GM21619 (cell line): ENCODE data around the gene ATXN7L3.

ENCODE experiments used
- ATAC-seq: cut with Tn5 transposase; IDR thresholded peaks from one replicate; pipeline ENCODE4 v1.9.1; 2021; ENCODE audit not compliant: unreplicated experiment

The ATXN7L3 gene

DNA sequence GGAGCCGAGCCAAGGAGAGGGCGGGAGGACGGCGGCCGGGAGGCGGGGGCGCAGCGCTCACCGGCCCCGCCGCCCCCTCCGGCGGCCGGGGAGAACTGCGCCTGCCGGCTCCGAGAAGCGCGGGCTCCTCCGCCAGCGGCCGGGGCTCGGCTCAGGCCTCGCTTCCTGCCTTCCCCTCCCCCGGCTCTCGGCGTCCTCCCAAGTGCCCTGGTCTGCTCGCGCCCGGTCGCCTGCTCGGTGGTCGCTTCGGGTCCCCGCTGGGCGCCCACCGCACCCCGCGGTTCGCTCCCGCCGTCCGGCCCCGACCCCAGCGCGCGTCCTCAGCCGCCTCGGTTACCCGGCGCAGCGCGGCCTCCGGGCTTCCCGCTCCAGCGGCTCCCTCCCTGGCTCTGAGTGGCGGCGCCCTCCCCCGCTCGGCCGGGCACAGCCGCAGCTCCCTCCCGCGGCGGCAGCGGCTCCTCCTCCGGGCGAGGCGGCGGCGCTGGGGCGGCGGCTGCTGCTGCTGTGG, 19.5 kb upstream of the ATXN7L3 start:
- peak; percentile 29 for ATAC-seq

GRCh38 chr17:44218344-44219107, 18.8 kb upstream of the ATXN7L3 start:
- ATAC-seq = peak; percentile 27

GRCh38 chr17:44217738-44218343, 18.2 kb upstream of the ATXN7L3 start:
- no peak for ATAC-seq

- no peak for ATAC-seq
These were observed 17.0 kb upstream of the ATXN7L3 start for GRCh38 chr17:44216694-44217093.

- no peak for ATAC-seq
These were observed 16.5 kb upstream of the ATXN7L3 start for GRCh38 chr17:44216173-44216572.

DNA sequence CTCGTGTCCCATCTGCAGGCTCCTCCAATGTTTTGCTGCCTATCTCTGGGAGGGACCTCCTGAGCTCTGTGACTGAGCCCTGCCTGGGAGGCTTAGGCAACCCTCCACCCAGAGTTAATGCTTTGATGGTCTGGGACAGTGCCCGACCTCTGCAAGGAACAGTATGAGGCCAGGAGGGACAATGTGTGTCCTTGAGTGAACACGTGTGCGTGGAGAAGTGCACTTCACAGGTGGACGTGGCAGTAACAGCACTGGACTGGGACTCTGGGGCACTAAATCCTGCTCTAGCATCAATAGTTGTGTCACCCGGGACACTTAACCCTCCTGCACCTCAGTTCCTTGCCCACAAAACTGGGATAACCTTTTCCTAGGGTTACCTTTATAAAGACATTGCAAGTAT, 15.2 kb upstream of the ATXN7L3 start:
- ATAC-seq = no peak

DNA sequence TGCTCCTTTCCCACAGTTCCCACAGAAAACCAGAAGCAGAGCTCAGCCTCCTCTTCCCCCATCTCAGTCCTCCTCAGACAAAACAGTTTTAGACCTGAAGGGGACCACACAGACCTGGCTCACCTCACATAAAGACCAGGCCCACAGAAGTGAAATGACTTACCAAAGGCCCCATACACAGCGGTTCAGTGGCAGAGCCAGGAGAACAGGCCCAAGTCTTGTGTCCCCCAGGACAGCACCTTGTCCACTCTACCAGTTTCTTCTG, 14.5 kb upstream of the ATXN7L3 start:
- no peak for ATAC-seq

DNA sequence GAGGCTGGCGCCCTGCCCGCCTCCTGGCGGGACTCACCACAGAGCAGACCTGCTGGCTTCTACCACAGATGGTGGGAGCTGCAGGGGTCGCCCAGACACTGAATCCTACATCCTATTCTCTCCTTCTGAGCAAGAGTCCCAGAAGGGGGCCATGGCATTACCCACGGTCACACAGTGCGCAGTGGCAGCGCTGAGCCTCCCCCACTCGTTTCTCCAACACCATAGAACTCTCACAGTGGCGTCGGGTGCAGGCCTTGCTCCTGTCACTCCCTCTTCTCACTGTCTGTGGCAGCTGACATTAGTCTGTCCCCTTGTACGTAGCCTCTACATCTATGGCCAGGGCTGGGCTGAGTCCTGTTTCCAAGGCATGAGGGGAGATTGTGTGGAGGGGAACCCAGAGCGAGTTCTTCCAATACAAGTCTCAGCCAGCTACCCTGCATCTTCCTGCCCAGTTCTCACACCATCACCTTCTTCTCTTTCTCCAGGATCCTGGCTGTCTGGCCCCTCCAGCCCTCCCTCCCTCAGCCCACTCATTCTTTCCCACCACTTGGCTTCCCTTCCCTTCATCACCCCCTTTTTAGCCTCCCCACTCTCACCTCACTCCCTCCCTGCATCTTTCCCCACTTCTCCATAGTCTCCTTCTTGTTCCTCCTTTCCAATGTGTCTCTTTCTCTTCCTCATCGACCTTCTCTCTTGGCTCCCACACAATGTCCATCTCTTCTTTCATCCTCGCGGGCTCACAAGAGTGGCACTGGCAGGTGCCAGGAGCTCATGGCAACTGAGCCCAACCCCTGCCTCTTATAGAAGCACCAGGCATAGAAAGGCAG, 13.9 kb upstream of the ATXN7L3 start:
- no peak for ATAC-seq

- ATAC-seq = no peak
These were observed 13.1 kb upstream of the ATXN7L3 start for GRCh38 chr17:44212507-44213402.

- ATAC-seq = no peak
These were observed 11.9 kb upstream of the ATXN7L3 start for GRCh38 chr17:44211281-44212265.

GRCh38 chr17:44210342-44211192, 10.9 kb upstream of the ATXN7L3 start:
- ATAC-seq = peak; percentile 73

GRCh38 chr17:44209786-44210341, 10.2 kb upstream of the ATXN7L3 start:
- ATAC-seq = no peak

DNA sequence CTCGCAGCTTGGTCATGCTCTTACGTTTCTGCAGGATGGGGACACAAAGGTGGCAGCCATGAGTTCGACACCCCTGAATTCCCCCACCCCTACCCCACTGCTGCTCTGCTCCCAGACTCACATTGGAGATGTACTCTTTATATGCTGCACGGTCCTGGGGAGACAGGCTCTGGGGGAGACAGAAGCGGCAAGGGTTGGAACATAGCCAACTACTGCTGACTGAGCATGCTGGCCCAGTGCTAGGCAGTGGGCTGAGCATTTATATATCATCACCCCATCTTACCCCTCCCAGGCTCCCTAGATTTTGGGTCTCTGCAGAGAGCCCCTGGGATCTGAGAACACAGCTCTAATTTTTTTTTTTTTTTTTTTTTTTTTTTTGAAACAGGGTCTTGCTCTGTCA, 8.1 kb upstream of the ATXN7L3 start:
- ATAC-seq = no peak

DNA sequence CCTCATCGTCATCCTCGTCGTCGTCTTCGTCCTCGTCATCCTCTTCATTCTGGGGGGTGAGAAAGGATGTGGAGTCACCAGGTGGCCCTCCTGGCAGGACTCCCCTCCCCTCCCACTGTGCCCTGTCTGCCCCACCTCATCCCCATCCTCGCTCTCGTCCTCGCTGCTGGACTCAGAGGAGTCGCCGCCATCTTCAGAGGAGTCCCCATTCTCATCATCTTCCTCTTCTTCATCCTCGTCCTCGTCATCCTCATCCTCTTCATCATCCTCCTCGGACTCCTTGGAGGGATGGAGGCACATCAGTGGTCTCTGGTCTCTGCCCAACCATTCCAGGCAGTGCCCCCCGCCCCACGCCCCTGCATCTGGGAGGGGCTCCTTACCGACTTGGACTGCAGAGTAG, 7.6 kb upstream of the ATXN7L3 start:
- ATAC-seq = no peak

DNA sequence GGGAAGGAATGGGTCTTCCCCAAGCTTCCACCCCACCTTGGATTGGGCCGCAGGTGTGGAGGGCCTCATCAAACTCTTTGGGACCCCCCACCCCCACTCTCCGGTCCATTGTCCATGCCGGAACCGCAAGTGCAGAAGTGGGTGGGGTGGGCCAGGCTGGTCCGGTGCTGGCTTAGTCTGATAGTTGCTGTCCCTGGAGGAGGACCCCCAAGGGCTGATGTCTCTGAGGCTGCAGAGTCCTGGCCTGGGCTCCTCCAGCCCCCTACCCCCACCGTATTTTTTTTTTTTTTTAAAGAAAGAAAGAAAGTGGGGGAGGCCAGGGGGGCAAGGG, 7.1 kb upstream of the ATXN7L3 start:
- no peak for ATAC-seq

DNA sequence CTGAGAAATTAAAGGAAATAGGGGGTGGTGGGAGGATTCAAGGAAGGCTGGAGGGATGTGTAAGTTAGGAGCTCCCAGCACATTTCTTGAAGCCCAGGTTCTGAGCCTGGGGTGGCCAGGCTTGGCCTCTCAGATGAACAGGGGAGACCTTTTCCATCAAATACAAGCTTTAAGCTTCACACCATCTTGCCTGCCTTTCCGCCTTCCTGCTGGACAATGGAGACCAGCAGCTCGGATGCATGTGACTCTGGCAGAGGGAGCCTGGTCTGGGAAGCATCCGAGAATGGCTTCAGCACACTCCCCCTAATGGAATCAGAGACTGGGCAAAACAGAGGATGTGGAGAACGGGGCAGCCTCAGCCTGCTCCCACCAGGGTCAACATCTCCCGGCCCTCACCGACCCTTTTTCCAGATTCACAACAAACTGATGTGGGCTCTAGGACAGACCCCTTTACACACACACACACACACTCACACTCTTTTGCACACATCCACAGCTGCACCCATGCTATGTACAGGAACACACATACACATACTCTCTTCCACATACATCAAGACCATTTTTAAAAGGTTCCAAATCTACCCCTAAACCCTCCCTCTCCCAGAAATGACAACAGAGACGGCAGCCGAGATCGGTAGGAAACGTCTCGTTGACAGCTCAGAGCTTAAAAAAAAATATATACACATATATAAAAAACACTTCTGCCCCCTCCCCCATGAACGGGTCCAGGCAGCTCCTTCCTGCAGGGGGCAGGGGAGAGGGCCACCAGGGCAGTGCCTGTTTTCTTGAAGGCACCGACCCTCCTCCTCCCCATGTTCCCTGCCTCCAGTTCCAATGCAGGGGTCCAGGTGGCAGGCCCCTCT, 6.5 kb upstream of the ATXN7L3 start:
- ATAC-seq = no peak

DNA sequence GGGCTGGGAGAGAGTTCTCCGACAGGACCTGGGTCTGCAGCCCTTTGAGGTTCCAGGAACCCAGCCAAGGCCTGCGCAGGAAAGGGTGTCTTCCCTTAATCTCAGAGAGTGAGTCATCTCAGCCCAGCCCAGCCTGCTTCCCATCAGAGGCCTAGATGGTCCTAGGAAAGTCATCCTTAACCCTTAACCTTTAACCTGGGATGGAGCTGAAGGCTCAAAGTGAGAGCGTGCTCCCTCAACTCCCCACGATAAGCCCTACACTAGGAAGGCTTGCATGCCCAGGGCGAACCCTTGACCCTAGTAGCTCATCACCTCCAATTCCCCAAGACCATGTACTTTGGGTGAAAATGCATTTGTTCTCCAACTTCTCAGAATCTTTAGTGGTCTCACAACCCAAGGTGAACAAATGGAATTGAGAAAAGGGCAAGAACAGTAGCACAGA, 4.8 kb upstream of the ATXN7L3 start:
- ATAC-seq = no peak
